Panc1 (cell line): Measurements from ENCODE around the gene SPDYE16.
"Not testable (repeated sequence)": the region's sequence is repeated elsewhere in the genome, so short reads cannot be mapped to it uniquely, and the experiment has no call there.

Source experiments
- CTCF ChIP-seq: fragments of 450-650 bp; IDR thresholded peaks from 2 replicates; pipeline ENCODE4 v1.5.1; 2017; ENCODE audit warnings: mild to moderate bottlenecking
- TCF7L2 ChIP-seq: IDR thresholded peaks from 2 replicates; pipeline ENCODE4 v1.6.1; 2011; ENCODE audit warnings: mild to moderate bottlenecking, low read depth, low read length, inconsistent platforms

GRCh38 chr7:76511911-76512885, 30.9 kb downstream of the SPDYE16 start:
- not testable (repeated sequence) for TF ChIP-seq CTCF, TCF7L2
